Neural cell (in vitro differentiated cells): ENCODE results near the gene NT5DC3. TPM values are rescaled to one million over a fixed set of nuclear protein-coding genes. Genes with fewer than 3 reads are reported as not detected.

Source experiments
- H2AFZ ChIP-seq: fragments of 200-600, 300-800 bp; sonication (generic), shearing (Covaris generic); 2 replicates; pipeline ENCODE4 v1.6.0; 2014; ENCODE audit warnings: low read depth, mild to moderate bottlenecking, antibody characterized with exemption, low read length, moderate library complexity
- H3F3A ChIP-seq: fragments of 200-600 bp; shearing (Covaris generic); 2 replicates; pipeline ENCODE4 v1.6.1; 2016; ENCODE audit warnings: mild to moderate bottlenecking, moderate library complexity, mixed read lengths, antibody characterized with exemption, low read length; ENCODE audit not compliant: insufficient read depth, poor library complexity, severe bottlenecking
- H3K27ac ChIP-seq: fragments of 200-600, 300-800 bp; sonication (generic), shearing (Covaris generic); 2 replicates; pipeline ENCODE4 v1.5.1; 2014; ENCODE audit warnings: mild to moderate bottlenecking, low read length, moderate library complexity
- H3K27me3 ChIP-seq: fragments of 300-800, 200-600 bp; sonication (generic), shearing (Covaris generic); 2 replicates; pipeline ENCODE4 v1.6.0; 2014; ENCODE audit warnings: mild to moderate bottlenecking, low read depth, low read length, moderate library complexity; ENCODE audit not compliant: insufficient read depth
- H3K36me3 ChIP-seq: fragments of 300-800, 200-600 bp; sonication (generic), shearing (Covaris generic); 2 replicates; pipeline ENCODE4 v1.5.1; 2014; ENCODE audit warnings: mild to moderate bottlenecking, antibody characterized with exemption, low read length, moderate library complexity; ENCODE audit not compliant: insufficient read depth
- H3K4me2 ChIP-seq: fragments of 300-800, 200-600 bp; sonication (generic), shearing (Covaris generic); 2 replicates; pipeline ENCODE4 v1.6.0; 2014; ENCODE audit warnings: mild to moderate bottlenecking, low read length
- H3K4me3 ChIP-seq: fragments of 300-800, 200-600 bp; sonication (generic), shearing (Covaris generic); 2 replicates; pipeline ENCODE4 v1.5.1; 2014; ENCODE audit warnings: mild to moderate bottlenecking, low read length, moderate library complexity
- H3K79me2 ChIP-seq: fragments of 200-600 bp; shearing (Covaris generic); replicated peaks from 2 replicates; pipeline ENCODE4 v1.6.0; 2014; ENCODE audit warnings: mild to moderate bottlenecking, low read length, moderate library complexity; ENCODE audit not compliant: insufficient read depth
- H3K9ac ChIP-seq: fragments of 300-800, 200-600 bp; sonication (generic), shearing (Covaris generic); 2 replicates; pipeline ENCODE4 v1.6.1; 2016; ENCODE audit warnings: mild to moderate bottlenecking, low read length, mixed read lengths
- H3K9me2 ChIP-seq: fragments of 200-600 bp; shearing (Covaris generic); 2 replicates; pipeline ENCODE4 v1.6.1; 2016; ENCODE audit warnings: mild to moderate bottlenecking, low read length, mixed read lengths; ENCODE audit not compliant: insufficient read depth
- H3K9me3 ChIP-seq: fragments of 200-600, 300-800 bp; sonication (generic), shearing (Covaris generic); 2 replicates; pipeline ENCODE4 v1.6.1; 2016; ENCODE audit warnings: mild to moderate bottlenecking, mixed run types, low read length, moderate library complexity, mixed read lengths
- H4K20me1 ChIP-seq: fragments of 200-600 bp; shearing (Covaris generic); 2 replicates; pipeline ENCODE4 v1.6.1; 2016; ENCODE audit warnings: mild to moderate bottlenecking, mixed run types; ENCODE audit not compliant: insufficient read depth
- EP300 ChIP-seq: fragments of 450-650 bp; conservative IDR thresholded peaks from 2 replicates; pipeline ENCODE4 v1.6.1; 2014; ENCODE audit warnings: antibody characterized with exemption, mild to moderate bottlenecking, moderate library complexity; ENCODE audit not compliant: poor library complexity, severe bottlenecking
- EZH2 ChIP-seq: fragments of 200-600, 300-800 bp; shearing (Covaris generic), sonication (generic); IDR thresholded peaks from 2 replicates; pipeline ENCODE4 v1.6.1; 2014; ENCODE audit warnings: antibody characterized with exemption, low read length, borderline replicate concordance, mild to moderate bottlenecking; ENCODE audit not compliant: insufficient read depth, poor library complexity, severe bottlenecking
- MXI1 ChIP-seq: fragments of 450-650 bp; conservative IDR thresholded peaks from 2 replicates; pipeline ENCODE4 v1.6.1; 2014; ENCODE audit warnings: antibody characterized with exemption, mild to moderate bottlenecking; ENCODE audit not compliant: poor library complexity, severe bottlenecking
- POLR2AphosphoS5 ChIP-seq: IDR thresholded peaks from 2 replicates; pipeline ENCODE4 v1.6.1; 2012
- RAD21 ChIP-seq: fragments of 450-650 bp; conservative IDR thresholded peaks from 2 replicates; pipeline ENCODE4 v1.6.1; 2014; ENCODE audit warnings: antibody characterized with exemption, mild to moderate bottlenecking, moderate library complexity
- SMC3 ChIP-seq: fragments of 450-650 bp; conservative IDR thresholded peaks from 2 replicates; pipeline ENCODE4 v1.6.1; 2014; ENCODE audit warnings: antibody characterized with exemption, mild to moderate bottlenecking, moderate library complexity; ENCODE audit not compliant: poor library complexity
- TAF1 ChIP-seq: IDR thresholded peaks from 2 replicates; pipeline ENCODE4 v1.6.1; 2012; ENCODE audit warnings: low read depth
- polyA plus RNA-seq: library from polyadenylated mRNA; depleted of rRNA; stranded (reverse); fragments of >200 nt; gene quantifications from 2 replicates; pipeline ENCODE4 v1.2.3, GENCODE V29; 2014
- TF ChIP-seq, protein P1 (sequence below): fragments of 450-650 bp; IDR thresholded peaks from 2 replicates; pipeline ENCODE4 v1.5.1; 2014; ENCODE audit warnings: antibody characterized with exemption, mild to moderate bottlenecking, moderate library complexity; ENCODE audit not compliant: poor library complexity, severe bottlenecking
- TF ChIP-seq, protein P2 (sequence below): IDR thresholded peaks from 2 replicates; pipeline ENCODE4 v1.6.1; 2012; ENCODE audit warnings: borderline replicate concordance

The NT5DC3 gene
- polyA plus RNA-seq, 1 donor from 2014 or later: 4.0 TPM

DNA sequence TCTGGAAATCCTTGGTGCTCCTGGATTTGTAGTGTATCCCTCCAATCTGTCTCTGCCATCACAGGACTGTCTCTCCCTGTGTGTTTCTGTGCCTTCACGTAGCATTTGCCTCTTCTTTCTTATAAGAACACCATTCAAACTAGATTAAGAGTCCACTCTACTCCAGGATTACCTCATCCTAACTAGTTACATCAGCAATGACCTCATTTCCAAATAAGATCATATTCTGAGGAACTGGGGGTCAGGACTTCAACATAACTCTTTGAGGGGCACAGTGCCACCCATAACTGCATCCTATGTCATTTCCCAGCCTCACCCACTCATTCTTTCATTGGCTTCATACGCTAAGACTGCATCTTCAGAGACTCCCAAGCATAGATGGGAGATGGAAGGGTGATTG lies 106.2 kb downstream of the NT5DC3 start:
- Histone ChIP-seq H3K9ac (no peak overlapping the region), H3K79me2 (no peaks in the 10 kb centered on the region), H2AFZ (no peak overlapping the region), H3K9me2 (no peaks in the 10 kb centered on the region), H3K4me2 (no peak overlapping the region), H3K27ac (no peak overlapping the region), H3K9me3 (peaks cover 3% of the 10 kb centered on the region), H4K20me1 (no peaks in the 10 kb centered on the region), H3K27me3 (no peaks in the 10 kb centered on the region), H3K4me3 (no peak overlapping the region), H3F3A (no peaks in the 10 kb centered on the region), H3K36me3 (no peaks in the 10 kb centered on the region)
- TF ChIP-seq POLR2AphosphoS5 (no peak), TAF1 (no peak), MXI1 (no peak), SMC3 (no peak), RAD21 (no peak), EP300 (no peak), EZH2 (no peak)
- TF ChIP-seq, protein P1, sequence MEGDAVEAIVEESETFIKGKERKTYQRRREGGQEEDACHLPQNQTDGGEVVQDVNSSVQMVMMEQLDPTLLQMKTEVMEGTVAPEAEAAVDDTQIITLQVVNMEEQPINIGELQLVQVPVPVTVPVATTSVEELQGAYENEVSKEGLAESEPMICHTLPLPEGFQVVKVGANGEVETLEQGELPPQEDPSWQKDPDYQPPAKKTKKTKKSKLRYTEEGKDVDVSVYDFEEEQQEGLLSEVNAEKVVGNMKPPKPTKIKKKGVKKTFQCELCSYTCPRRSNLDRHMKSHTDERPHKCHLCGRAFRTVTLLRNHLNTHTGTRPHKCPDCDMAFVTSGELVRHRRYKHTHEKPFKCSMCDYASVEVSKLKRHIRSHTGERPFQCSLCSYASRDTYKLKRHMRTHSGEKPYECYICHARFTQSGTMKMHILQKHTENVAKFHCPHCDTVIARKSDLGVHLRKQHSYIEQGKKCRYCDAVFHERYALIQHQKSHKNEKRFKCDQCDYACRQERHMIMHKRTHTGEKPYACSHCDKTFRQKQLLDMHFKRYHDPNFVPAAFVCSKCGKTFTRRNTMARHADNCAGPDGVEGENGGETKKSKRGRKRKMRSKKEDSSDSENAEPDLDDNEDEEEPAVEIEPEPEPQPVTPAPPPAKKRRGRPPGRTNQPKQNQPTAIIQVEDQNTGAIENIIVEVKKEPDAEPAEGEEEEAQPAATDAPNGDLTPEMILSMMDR: no peak
- TF ChIP-seq, protein P2, sequence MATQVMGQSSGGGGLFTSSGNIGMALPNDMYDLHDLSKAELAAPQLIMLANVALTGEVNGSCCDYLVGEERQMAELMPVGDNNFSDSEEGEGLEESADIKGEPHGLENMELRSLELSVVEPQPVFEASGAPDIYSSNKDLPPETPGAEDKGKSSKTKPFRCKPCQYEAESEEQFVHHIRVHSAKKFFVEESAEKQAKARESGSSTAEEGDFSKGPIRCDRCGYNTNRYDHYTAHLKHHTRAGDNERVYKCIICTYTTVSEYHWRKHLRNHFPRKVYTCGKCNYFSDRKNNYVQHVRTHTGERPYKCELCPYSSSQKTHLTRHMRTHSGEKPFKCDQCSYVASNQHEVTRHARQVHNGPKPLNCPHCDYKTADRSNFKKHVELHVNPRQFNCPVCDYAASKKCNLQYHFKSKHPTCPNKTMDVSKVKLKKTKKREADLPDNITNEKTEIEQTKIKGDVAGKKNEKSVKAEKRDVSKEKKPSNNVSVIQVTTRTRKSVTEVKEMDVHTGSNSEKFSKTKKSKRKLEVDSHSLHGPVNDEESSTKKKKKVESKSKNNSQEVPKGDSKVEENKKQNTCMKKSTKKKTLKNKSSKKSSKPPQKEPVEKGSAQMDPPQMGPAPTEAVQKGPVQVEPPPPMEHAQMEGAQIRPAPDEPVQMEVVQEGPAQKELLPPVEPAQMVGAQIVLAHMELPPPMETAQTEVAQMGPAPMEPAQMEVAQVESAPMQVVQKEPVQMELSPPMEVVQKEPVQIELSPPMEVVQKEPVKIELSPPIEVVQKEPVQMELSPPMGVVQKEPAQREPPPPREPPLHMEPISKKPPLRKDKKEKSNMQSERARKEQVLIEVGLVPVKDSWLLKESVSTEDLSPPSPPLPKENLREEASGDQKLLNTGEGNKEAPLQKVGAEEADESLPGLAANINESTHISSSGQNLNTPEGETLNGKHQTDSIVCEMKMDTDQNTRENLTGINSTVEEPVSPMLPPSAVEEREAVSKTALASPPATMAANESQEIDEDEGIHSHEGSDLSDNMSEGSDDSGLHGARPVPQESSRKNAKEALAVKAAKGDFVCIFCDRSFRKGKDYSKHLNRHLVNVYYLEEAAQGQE: no peak

DNA sequence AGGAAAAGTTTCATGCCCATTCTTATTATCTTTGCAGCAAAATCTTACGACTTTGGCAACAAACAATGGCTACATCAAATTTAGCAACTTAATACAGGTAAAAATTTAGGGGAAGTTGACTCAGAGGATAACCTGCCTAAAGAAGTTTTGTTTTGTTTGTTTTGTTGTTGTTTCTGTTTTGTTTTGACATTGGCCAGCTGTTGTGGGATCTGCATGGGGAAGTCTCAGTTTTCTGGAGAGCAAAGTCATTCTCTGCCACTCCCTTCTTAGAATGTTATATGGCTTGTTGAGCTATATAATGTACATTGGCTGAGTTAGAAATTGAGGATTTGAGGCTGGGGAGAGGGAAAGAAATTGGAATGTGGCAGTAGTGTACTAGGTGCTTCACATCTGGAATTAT lies 109.5 kb downstream of the NT5DC3 start:
- H2AFZ ChIP-seq: no peak overlapping the region
- no peak overlapping the region for H3K9ac ChIP-seq
- TF ChIP-seq, protein P1: no peak
- no peak for TF ChIP-seq TAF1
- no peak for TF ChIP-seq EZH2
- no peak for TF ChIP-seq POLR2AphosphoS5
- TF ChIP-seq EP300: no peak
- no peak for TF ChIP-seq SMC3
- TF ChIP-seq, protein P2: no peak
- TF ChIP-seq RAD21: no peak
- no peak for TF ChIP-seq MXI1
- H3K9me3 ChIP-seq: peaks cover 3% of the 10 kb centered on the region
- no peak overlapping the region for H3K4me3 ChIP-seq
- no peak overlapping the region for H3K27ac ChIP-seq
- no peaks in the 10 kb centered on the region for H3K36me3 ChIP-seq
- H3K4me2 ChIP-seq: no peak overlapping the region
- no peaks in the 10 kb centered on the region for H4K20me1 ChIP-seq
- no peaks in the 10 kb centered on the region for H3F3A ChIP-seq
- no peaks in the 10 kb centered on the region for H3K9me2 ChIP-seq
- H3K79me2 ChIP-seq: no peaks in the 10 kb centered on the region
- H3K27me3 ChIP-seq: no peaks in the 10 kb centered on the region
